K562 (cell line): ENCODE measurements around the gene KIF5C. TPM values are rescaled to one million over a fixed set of nuclear protein-coding genes. Genes with fewer than 3 reads are reported as not detected.

Experiments
- ATAC-seq: fragments of 200-7000 bp; cut with Tn5 transposase; 3 replicates; pipeline ENCODE4 v1.9.1; 2020; ENCODE audit warnings: moderate library complexity
- BruUV-seq: library from RNA; stranded (reverse); fragments of 400-500 nt; replicated peaks from 2 replicates; lab custom pipeline; 2021; lab: Mats Ljungman, UMichigan
- CTCF ChIA-PET: fragments of 300-600 bp; formaldehyde crosslinking; extraction: SDS; loops from one replicate; lab custom pipeline; 2021; ENCODE audit warnings: low intra/inter-chr PET ratio; lab: Yijun Ruan, JAX
- POLR2A ChIA-PET: fragments of 300-600, 350-650 bp; sonication (Branson Sonifier 250); formaldehyde crosslinking; extraction: SDS; loops from one replicate; lab custom pipeline; 2021; ENCODE audit warnings: antibody characterized with exemption, inconsistent platforms; lab: Yijun Ruan, JAX
- DNase-seq, 4 experiments: peaks; one replicate each; pipeline versions ENCODE4 v3.0.0 to v3.0.0-alpha.2; 2011 to 2018; ENCODE audit warnings: low spot score in 3 of 4, mixed read lengths in 3 of 4; ENCODE audit errors: extremely low read depth in 1 of 4
- FAIRE-seq: peaks from 2 replicates; lab custom pipeline; 2011; peaks lifted over from hg19 to GRCh38; lab: Jason Lieb, UNC
- H2AFZ ChIP-seq: 2 replicates; pipeline ENCODE4 v1.6.0; 2011; ENCODE audit warnings: low read depth, low read length, control low read depth, inconsistent platforms
- H3K27ac ChIP-seq: fragments of 200-600 bp; 3 replicates; pipeline ENCODE4 v1.8.0; 2011; ENCODE audit warnings: low read depth, mild to moderate bottlenecking, control low read depth, inconsistent platforms, low read length, moderate library complexity, mixed read lengths; ENCODE audit errors: extremely low read depth
- H3K27me3 ChIP-seq, 2 experiments: fragments of 300-600 bp in 1 of 2; 2 replicates in 1 of 2; 3 replicates in 1 of 2; pipeline versions ENCODE4 v1.6.0 to v1.8.0; 2011; ENCODE audit warnings: inconsistent platforms in 2 of 2, low read length in 2 of 2, mild to moderate bottlenecking in 1 of 2, mixed read lengths in 1 of 2, moderate library complexity in 1 of 2; ENCODE audit not compliant: control insufficient read depth in 2 of 2, insufficient read depth in 2 of 2
- H3K36me3 ChIP-seq: fragments of 300-600 bp; 3 replicates; pipeline ENCODE4 v1.8.0; 2011; ENCODE audit warnings: mild to moderate bottlenecking, low read length, inconsistent platforms; ENCODE audit not compliant: control insufficient read depth, insufficient read depth
- H3K4me1 ChIP-seq, 2 experiments: fragments of 200-600 bp in 1 of 2; replicated peaks in 1 of 2; 2 replicates in 1 of 2; 3 replicates in 1 of 2; pipeline versions ENCODE4 v1.5.1 to v1.8.0; 2011; ENCODE audit warnings: inconsistent platforms in 2 of 2, low read length in 2 of 2, mild to moderate bottlenecking in 1 of 2, mixed read lengths in 1 of 2, moderate library complexity in 1 of 2; ENCODE audit not compliant: control insufficient read depth in 2 of 2, insufficient read depth in 2 of 2
- H3K4me2 ChIP-seq: 2 replicates; pipeline ENCODE4 v1.6.1; 2011; ENCODE audit warnings: low read length, control low read depth, inconsistent platforms, mixed read lengths; ENCODE audit not compliant: insufficient read depth
- H3K4me3 ChIP-seq: fragments of 200-600 bp; sonication (generic), shearing (Covaris generic); 2 replicates; pipeline ENCODE4 v1.5.1; 2016; ENCODE audit warnings: control low read depth, inconsistent platforms
- H3K79me2 ChIP-seq: fragments of 200-600 bp; 3 replicates; pipeline ENCODE4 v1.8.0; 2011; ENCODE audit warnings: low read length, inconsistent platforms; ENCODE audit not compliant: control insufficient read depth, insufficient read depth
- H3K9ac ChIP-seq, 2 experiments: 2 replicates each; pipeline versions ENCODE4 v1.6.0 to v1.6.1; 2011; ENCODE audit warnings: low read depth in 2 of 2, low read length in 2 of 2, control low read depth in 1 of 2, inconsistent platforms in 1 of 2, mild to moderate bottlenecking in 1 of 2, mixed read lengths in 1 of 2; ENCODE audit not compliant: insufficient read depth in 1 of 2
- H3K9me1 ChIP-seq: one replicate; pipeline ENCODE4 v1.6.0; 2011; ENCODE audit warnings: inconsistent platforms, mild to moderate bottlenecking, low read length, moderate library complexity; ENCODE audit not compliant: control insufficient read depth, insufficient read depth
- H3K9me3 ChIP-seq: replicated peaks from 2 replicates; pipeline ENCODE4 v1.5.1; 2011; ENCODE audit warnings: low read depth, low read length, inconsistent platforms; ENCODE audit not compliant: control insufficient read depth, insufficient read depth
- H4K20me1 ChIP-seq: replicated peaks from 2 replicates; pipeline ENCODE4 v1.6.1; 2011; ENCODE audit warnings: low read length, inconsistent platforms, mixed read lengths; ENCODE audit not compliant: control insufficient read depth, insufficient read depth
- MAFG ChIP-seq: fragments of 450-650 bp; conservative IDR thresholded peaks from 2 replicates; pipeline ENCODE4 v1.6.1; 2016; ENCODE audit warnings: missing genetic modification characterization, missing compliant biosample characterization
- RERE ChIP-seq: sonication (generic); formaldehyde crosslinking; IDR thresholded peaks from 2 replicates; pipeline ENCODE4 v1.8.0; 2023; ENCODE audit warnings: missing genetic modification reagents, mild to moderate bottlenecking, borderline replicate concordance
- SIX5 ChIP-seq, 2 experiments: IDR thresholded peaks; 2 replicates each; pipeline ENCODE4 v1.6.1; 2011; ENCODE audit warnings: low read length in 2 of 2, borderline replicate concordance in 1 of 2, low read depth in 1 of 2, mild to moderate bottlenecking in 1 of 2, moderate library complexity in 1 of 2; ENCODE audit not compliant: insufficient read depth in 1 of 2
- WGBS: fragments of 100-300 bp; shearing (Covaris generic); methylation state at CpG from one replicate; pipeline ENCODE4 v1.1.6; 2016; ENCODE audit warnings: low coverage, mixed read lengths; ENCODE audit not compliant: insufficient coverage; ENCODE audit errors: missing lambda C conversion rate; 5-methylcytosine and 5-hydroxymethylcytosine counted together
- in situ Hi-C: fragments of 300-500 bp; cut with MboI; formaldehyde crosslinking; loops from 4 replicates; pipeline ENCODE4 v1.15.0; 2018; ENCODE audit warnings: inconsistent platforms, mixed read lengths
- intact Hi-C: fragments of 100-400 bp; cut with micrococcal nuclease; formaldehyde crosslinking; loops from 2 replicates; pipeline ENCODE4 v1.14.2; 2022
- polyA plus RNA-seq, 8 experiments: library from polyadenylated mRNA; depleted of rRNA in 4 of 8; stranded (reverse) in 5 of 8; unstranded in 3 of 8; fragments of >200 nt; fragmentation: Nextera tagmentation in 2 of 8; fragmentation: Illumina TruSeq in 1 of 8; extraction: Ambion mirVana in 2 of 8; extraction: Trizol in 1 of 8; gene quantifications; 2 replicates each; pipeline versions ENCODE4 v1.2.1 to v1.2.3, GENCODE V29; 2011 to 2014; ENCODE audit warnings: inconsistent platforms in 1 of 8, missing spikeins in 1 of 8
- total RNA-seq, 7 experiments: library from RNA; depleted of rRNA in 6 of 7; stranded (reverse); fragments of >200 nt in 6 of 7; fragmentation: Illumina TruSeq in 2 of 7; extraction: Trizol in 2 of 7; gene quantifications; 2 replicates each; pipeline versions ENCODE4 v1.2.1 to v1.2.3, GENCODE V29; 2011 to 2021; ENCODE audit warnings: low replicate concordance in 1 of 7

The KIF5C gene
- total and polyA plus RNA-seq, 9 of the 15 experiments (the other 6 are each of a cell fraction or from before 2014, with no cell fraction given), result 0.01 to 0.09 (median 0.01) TPM; not detected in 6

- in situ Hi-C loops, result no loop called here
- Histone ChIP-seq H3K9me1 (no peaks in the 10 kb centered on the region), H3K4me2 (no peak overlapping the region), H3K4me3 (no peak overlapping the region), H3K27me3 (no peaks in the 10 kb centered on the region), H3K9ac (no peak overlapping the region), H3K79me2 (no peaks in the 10 kb centered on the region), H3K36me3 (no peaks in the 10 kb centered on the region), H3K27ac (no peak overlapping the region), H4K20me1 (no peaks in the 10 kb centered on the region), H2AFZ (no peak overlapping the region), H3K9me3 (no peaks in the 10 kb centered on the region), H3K4me1 (no peaks in the 10 kb centered on the region)
- no peak for DNase-seq
- no peak for FAIRE-seq
- POLR2A ChIA-PET, result no interaction called here
- ATAC-seq, result no peak
- TF ChIP-seq SIX5 (IDR thresholded peaks at IDR 0.05; ENCODE audit: borderline replicate concordance in 1 of 2, insufficient read depth in 1 of 2, low read depth in 1 of 2, low read length in 2 of 2), result no peak
- TF ChIP-seq RERE (CRISPR knock-in tag), result no peak
- TF ChIP-seq MAFG, result peak; percentile 42; the same call in 1 of the 2 replicates
- CTCF ChIA-PET, result no interaction called here
- BruUV-seq, result no TSS peak
- WGBS, result 2% methylated on average over 5 of the region's 5 CpGs
- intact Hi-C loops, result no loop called here
These were observed 190.0 kb downstream of the KIF5C start for GRCh38 chr2:149064856-149065630.
